GM19025 (cell line): ENCODE measurements around the gene ZNF644.

ENCODE experiments used
- ATAC-seq: cut with Tn5 transposase; IDR thresholded peaks from one replicate; pipeline ENCODE4 v1.9.1; 2021; ENCODE audit warnings: mild to moderate bottlenecking, low read depth, moderate library complexity; ENCODE audit not compliant: unreplicated experiment

Gene ZNF644

GRCh38 chr1:90990779-90991178 is 31.1 kb downstream of the ZNF644 start:
- ATAC-seq, result no peak

GRCh38 chr1:90989990-90990389 is 31.8 kb downstream of the ZNF644 start:
- ATAC-seq, result no peak

GRCh38 chr1:90989302-90989701 is 32.5 kb downstream of the ZNF644 start:
- ATAC-seq, result no peak

GRCh38 chr1:90987841-90988240 is 34.0 kb downstream of the ZNF644 start:
- ATAC-seq, result no peak

- no peak for ATAC-seq
These were observed 34.9 kb downstream of the ZNF644 start for GRCh38 chr1:90986953-90987352.

- ATAC-seq, result no peak
These were observed 44.3 kb downstream of the ZNF644 start for GRCh38 chr1:90977522-90977921.

- ATAC-seq, result no peak
These were observed 47.7 kb downstream of the ZNF644 start for GRCh38 chr1:90973897-90974798.

GRCh38 chr1:90970208-90970607 is 51.6 kb downstream of the ZNF644 start:
- ATAC-seq, result no peak

GRCh38 chr1:90969241-90969640 is 52.6 kb downstream of the ZNF644 start:
- no peak for ATAC-seq

GRCh38 chr1:90964444-90965035 is 57.3 kb downstream of the ZNF644 start:
- ATAC-seq, result no peak

GRCh38 chr1:90963651-90964050 is 58.2 kb downstream of the ZNF644 start:
- ATAC-seq, result no peak

- ATAC-seq, result no peak
These were observed 58.6 kb downstream of the ZNF644 start for GRCh38 chr1:90963236-90963635.

- ATAC-seq, result no peak
These were observed 62.3 kb downstream of the ZNF644 start for GRCh38 chr1:90959352-90960206.

- ATAC-seq, result no peak
These were observed 64.3 kb downstream of the ZNF644 start for GRCh38 chr1:90957497-90957896.

- no peak for ATAC-seq
These were observed 66.1 kb downstream of the ZNF644 start for GRCh38 chr1:90955769-90956168.

- ATAC-seq, result no peak
These were observed 68.9 kb downstream of the ZNF644 start for GRCh38 chr1:90952906-90953305.

GRCh38 chr1:90951009-90951408 is 70.8 kb downstream of the ZNF644 start:
- no peak for ATAC-seq

GRCh38 chr1:90948301-90948700 is 73.5 kb downstream of the ZNF644 start:
- ATAC-seq, result no peak

- ATAC-seq, result no peak
These were observed 75.2 kb downstream of the ZNF644 start for GRCh38 chr1:90946630-90947029.

GRCh38 chr1:90945287-90945686 is 76.5 kb downstream of the ZNF644 start:
- ATAC-seq, result no peak

- no peak for ATAC-seq
These were observed 77.9 kb downstream of the ZNF644 start for GRCh38 chr1:90943966-90944365.
